ENCODE measurements around the gene ITSN2. TPM values are rescaled to one million over a fixed set of nuclear protein-coding genes. Genes with fewer than 3 reads are reported as not detected.

ITSN2 gene
- total and polyA plus RNA-seq, 2 of the 8 experiments (the other 6 are each of a cell fraction or from before 2014, with no cell fraction given) = 9.3 to 17.0 TPM

DNA sequence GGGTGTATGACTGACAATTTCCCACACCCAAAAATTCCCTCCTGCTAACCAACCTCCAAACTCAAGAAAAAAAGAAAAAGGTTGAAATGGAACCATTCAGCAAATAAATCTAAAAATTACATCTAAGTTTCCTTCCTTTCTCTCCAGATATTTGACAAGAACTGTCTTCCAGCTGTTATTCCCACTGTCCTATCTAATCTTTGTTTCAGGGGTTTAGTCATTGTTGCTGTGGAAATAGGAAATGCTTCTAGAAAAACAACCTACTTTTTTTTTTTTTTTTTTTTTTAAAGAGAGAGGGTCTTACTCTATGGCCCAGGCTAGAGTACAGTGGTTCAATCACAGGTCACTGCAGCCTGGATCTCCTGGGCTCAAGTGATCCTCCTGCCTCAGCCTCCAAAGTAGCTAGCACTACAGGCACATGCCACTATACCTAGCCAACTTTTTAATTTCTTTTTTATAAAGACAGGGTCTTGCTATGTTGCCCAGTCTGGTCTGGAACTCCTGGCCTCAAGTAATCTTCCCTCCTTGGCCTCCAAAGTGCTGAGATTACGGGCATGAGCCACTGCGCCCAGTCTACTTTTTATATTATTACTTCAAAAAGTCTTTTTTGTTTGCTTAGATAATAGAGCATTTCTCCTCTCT, 88.1 kb downstream of the ITSN2 start:
- DNase-seq (ENCODE audit: low read depth in 1 of 2, low spot score in 2 of 2) = no peak
- CTCF ChIA-PET (ENCODE audit: partially characterized antibody) = interaction anchor here (0.8 to 1.0 kb wide), 2 partner anchors 13 to 16 kb away, joined by 3 read pairs; no protein-coding TSS in a partner anchor
- WGBS, 2 experiments (ENCODE audit: extremely low coverage in 1 of 2, insufficient coverage in 1 of 2, insufficient read length in 1 of 2, insufficient replicate concordance in 2 of 2, low coverage in 1 of 2, low lambda C conversion rate in 2 of 2, missing lambda C conversion rate in 1 of 2) = 93% methylated on average over 2 of the region's 2 CpGs; no CpG with 5 or more reads in 1 of the 2 experiments

More for the DNA sequence above, 88.1 kb downstream of the ITSN2 start:
- Histone ChIP-seq H2AFZ (ENCODE audit: low read length) (no peak overlapping the region), H4K20me1 (replicated peaks in 1 of 2; ENCODE audit: control insufficient read depth in 1 of 2, insufficient read depth in 2 of 2, low read length in 2 of 2) (no peaks in the 10 kb centered on the region), H3K27ac (ENCODE audit: low read depth, low read length) (no peak overlapping the region), H4K8ac (ENCODE audit: extremely low read depth, insufficient read depth, low read length) (no peak overlapping the region), H3K18ac (ENCODE audit: extremely low read depth, low read length) (no peak overlapping the region), H3K14ac (ENCODE audit: insufficient read length) (no peak overlapping the region), H3K27me3 (replicated peaks in 1 of 4; ENCODE audit: control insufficient read depth in 3 of 4, extremely low read depth in 1 of 4, insufficient read depth in 3 of 4, low read length in 3 of 4) (no peaks in the 10 kb centered on the region), H3K4me2 (ENCODE audit: insufficient read depth in 1 of 2, low read depth in 2 of 2, low read length in 2 of 2) (no peak overlapping the region), H2BK120ac (replicated peaks; ENCODE audit: low read depth, low read length) (no peak overlapping the region), H3K56ac (replicated peaks; ENCODE audit: insufficient read length, low read depth, low read length) (no peak overlapping the region), H3K23ac (ENCODE audit: insufficient read length) (no peak overlapping the region), H3K4ac (replicated peaks; ENCODE audit: insufficient read length, low read depth, low read length) (no peak overlapping the region), H2BK12ac (ENCODE audit: low read depth, low read length) (no peak overlapping the region), H2AK5ac (ENCODE audit: low read depth, low read length) (no peak overlapping the region), H3K79me2 (ENCODE audit: control insufficient read depth in 1 of 2, insufficient read depth in 2 of 2, low read length in 2 of 2) (no peaks in the 10 kb centered on the region; a peak in 1 of 4 replicates), H3K9ac (replicated peaks in 1 of 4; ENCODE audit: extremely low read depth in 1 of 4, low read depth in 3 of 4, low read length in 3 of 4) (no peak overlapping the region), H2BK20ac (ENCODE audit: low read length) (no peak overlapping the region), H3K4me3 (ENCODE audit: extremely low read depth in 1 of 4, insufficient read depth in 2 of 4, low read depth in 3 of 4, low read length in 4 of 4) (no peak overlapping the region), H3K9me3 (ENCODE audit: insufficient read depth in 2 of 2, low read depth in 1 of 2, low read length in 1 of 2) (no peaks in the 10 kb centered on the region), H3K36me3 (ENCODE audit: control insufficient read depth in 2 of 4, insufficient read depth in 4 of 4, low read length in 3 of 4) (peaks cover 0 to 5% (median under 1%) of the 10 kb centered on the region in 4 experiments; a peak in 2 of 8 replicates), H2BK5ac (ENCODE audit: low read depth, low read length) (no peak overlapping the region), H2BK15ac (ENCODE audit: low read length) (no peak overlapping the region), H3K23me2 (ENCODE audit: low read depth, low read length) (no peaks in the 10 kb centered on the region), H4K91ac (replicated peaks; ENCODE audit: insufficient read length, low read length) (no peak overlapping the region), H3K4me1 (replicated peaks in 1 of 4; ENCODE audit: control insufficient read depth in 3 of 4, insufficient read depth in 4 of 4, low read length in 3 of 4) (peaks cover 0 to 2% (median 1%) of the 10 kb centered on the region in 4 experiments; a peak in 2 of 7 replicates), H4K5ac (ENCODE audit: insufficient read length, low read depth, low read length) (no peak overlapping the region), H3K79me1 (ENCODE audit: low read depth, low read length) (no peaks in the 10 kb centered on the region)
- no peak for TF ChIP-seq RAD21 (IDR thresholded peaks at IDR 0.05 in 1 of 2, conservative IDR thresholded peaks at IDR 0.05 in 1 of 2; ENCODE audit: low read depth in 2 of 2, low read length in 2 of 2)
- FAIRE-seq = no peak
- POLR2A ChIA-PET (ENCODE audit: partially characterized antibody) = no interaction called here

Measured in H1 (cell line).